ENCODE data around the gene SPDYE4.

Gene SPDYE4

DNA sequence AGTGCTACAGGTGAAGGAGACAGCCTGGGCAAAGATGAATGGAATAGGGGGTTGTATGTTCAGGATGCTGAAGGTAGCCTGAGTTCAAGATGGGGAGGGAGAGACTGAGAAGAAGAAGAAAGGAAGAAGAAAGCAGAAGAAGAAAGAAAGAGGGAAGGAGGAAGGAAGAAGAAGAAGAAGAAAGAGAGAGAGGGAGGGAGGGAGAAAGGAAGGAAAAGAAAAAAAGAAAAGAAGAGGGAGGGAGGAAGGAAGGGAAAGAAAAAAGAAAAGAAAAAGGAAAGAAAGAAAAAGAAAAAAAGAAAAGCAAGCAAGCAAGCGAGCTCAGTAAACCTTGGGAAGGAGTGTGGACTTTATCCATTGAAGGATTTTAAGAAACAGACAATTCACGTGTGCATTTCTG is 21.6 kb downstream of the SPDYE4 start:
- DNase-seq: no peak

DNA sequence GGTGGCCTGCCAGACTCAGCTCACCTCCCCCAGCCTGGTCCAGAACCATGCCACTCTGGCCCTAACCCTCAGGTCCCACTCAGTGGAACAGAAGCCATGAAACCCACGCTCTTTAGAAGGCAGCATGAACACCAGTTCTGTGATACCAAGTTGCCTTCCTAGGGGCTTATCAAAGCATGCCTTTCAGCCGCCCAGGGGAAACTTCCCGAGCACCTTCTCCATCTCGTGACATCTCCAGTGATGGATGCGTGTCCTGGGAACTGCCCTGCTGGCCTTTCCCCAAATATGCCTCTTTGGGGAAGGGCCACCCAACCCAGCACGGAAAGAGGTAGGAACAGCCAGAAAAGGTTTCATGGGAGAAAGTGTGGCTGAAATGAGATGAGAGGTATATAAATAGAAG is 22.0 kb downstream of the SPDYE4 start:
- DNase-seq: no peak

DNA sequence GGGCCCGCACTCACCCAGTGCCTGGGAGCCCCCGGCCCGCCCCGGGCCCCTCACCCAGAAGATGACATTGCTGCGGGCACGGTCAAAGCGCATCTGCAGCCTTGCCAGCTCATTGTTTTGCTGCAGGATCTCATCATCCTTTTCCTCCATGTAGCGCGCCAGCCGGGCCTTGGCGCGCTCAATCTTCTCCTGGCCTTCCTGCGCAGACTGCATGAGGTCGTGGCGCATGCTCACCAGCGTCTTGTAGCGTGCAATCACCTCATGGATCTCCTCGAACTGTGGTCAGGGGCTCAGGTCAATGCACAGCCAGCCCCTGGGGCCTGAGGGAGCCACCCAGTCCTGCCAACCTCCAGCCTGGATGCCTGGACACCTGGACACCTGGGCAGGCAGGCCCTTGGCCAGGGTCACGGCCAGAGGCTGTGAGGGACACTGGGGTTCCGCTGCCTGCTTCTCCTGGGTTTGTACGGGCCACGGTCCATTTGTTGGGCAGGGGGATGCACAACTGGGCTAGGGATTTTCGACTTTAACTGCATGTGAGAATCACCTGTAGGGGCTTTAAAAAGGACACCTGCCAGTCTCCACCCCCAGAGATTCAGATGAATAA is 22.9 kb downstream of the SPDYE4 start:
- no peak for DNase-seq

DNA sequence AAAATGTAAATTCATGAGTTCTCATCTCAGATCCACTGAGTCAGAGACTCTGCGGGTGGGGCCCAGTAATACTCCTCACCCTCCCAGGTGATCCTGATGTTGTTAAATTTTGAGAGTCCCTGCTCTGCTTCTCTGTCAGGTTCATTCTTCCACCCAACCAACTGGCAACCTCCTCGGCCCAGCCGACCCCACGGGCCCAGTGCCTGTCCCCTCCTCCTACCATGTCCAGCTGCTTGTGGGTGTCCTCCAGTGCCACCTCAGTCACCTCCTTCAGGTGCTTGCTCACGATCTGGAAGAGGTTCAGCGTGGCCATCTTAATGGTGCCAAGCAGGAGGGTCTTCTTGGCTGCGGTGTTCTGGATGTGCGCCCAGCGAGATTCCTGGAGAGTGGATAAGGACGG is 23.5 kb downstream of the SPDYE4 start:
- no peak for DNase-seq

DNA sequence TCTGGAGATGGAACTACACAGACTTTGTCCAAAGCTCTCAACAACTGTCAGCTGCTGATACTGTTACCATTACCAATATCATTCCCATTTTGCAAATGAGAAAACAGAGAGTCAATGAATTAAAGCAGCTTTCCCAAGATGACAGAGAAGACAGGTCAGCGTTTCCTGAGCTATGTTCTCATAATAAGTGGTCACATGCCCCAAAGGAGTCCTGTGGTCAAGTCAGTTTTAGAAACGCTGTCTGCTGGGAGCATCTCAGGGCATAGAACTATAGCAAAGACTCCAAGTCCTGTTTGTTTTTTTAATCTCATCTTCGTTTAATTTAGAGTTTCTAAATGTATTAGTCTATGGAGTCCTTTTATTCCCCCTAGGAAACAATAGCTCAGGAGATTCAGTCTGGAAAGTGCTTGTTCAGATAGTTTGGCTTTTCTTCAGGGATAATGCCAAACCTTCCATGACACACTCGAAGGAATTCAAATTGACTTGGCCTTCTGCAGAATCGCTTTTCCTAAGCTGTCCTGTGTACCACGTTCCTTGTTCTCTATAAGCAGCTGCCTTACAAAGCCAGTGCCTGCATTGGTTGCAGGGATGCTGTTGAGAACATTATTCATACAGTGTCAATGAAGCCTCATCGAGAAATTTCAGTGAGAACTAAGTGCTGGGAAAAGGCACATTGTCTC is 25.8 kb downstream of the SPDYE4 start:
- DNase-seq: no peak

DNA sequence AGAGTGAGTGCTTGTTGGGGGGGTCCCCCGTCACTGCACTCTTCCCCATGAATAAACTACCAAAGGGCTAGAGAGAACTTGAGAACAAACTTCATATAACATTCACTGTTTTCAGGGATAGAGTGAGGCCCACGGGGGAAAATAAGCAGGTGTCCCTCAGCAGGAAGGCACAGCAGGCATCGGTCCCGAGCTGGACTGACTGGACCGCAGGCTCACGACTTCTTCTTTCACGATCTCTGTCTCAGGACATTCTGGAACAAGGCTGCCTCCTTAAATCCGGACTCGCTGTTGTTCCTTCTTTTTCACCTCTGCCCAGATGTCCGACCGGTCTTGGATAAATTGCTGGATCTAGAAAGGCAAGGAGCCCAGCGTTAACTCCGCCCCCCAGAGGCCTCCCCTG is 28.5 kb downstream of the SPDYE4 start:
- DNase-seq: no peak

DNA sequence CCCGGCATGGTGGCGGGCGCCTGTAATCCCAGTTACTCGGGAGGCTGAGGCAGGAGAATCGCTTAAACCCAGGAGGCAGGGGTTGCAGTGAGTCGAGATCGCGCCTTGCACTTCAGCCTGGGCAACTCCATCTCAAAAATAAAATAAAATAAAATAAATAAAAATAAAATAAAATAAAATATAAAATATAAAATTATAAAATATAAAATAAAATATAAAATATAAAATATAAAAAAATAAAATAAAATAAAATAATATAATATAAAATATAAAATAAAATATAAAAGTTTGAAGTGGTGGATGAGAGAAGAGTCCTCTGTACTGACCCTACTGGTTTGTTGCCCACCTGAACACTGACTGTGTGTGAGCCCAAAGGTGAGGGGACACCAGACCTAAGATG is 28.9 kb downstream of the SPDYE4 start:
- DNase-seq: no peak

DNA sequence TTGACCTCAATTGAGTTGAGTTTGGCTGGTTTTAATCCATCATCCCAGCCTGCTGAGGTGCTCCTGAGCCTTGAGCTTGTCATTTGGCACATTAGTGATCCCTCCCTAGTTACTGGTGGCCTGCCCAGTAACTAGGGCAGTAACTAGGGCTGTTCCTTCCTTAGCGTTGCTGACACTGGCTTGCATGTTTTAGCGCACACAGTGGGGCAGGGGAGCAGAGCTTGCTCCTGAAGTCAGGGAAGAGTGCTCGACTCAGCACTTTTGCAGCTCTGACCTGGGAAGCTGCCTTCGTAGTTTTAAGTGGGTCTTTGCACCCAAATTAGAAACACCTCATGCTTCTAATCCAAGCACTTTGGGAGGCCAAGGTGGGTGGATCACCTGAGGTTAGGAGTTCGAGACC is 29.4 kb downstream of the SPDYE4 start:
- DNase-seq: no peak

DNA sequence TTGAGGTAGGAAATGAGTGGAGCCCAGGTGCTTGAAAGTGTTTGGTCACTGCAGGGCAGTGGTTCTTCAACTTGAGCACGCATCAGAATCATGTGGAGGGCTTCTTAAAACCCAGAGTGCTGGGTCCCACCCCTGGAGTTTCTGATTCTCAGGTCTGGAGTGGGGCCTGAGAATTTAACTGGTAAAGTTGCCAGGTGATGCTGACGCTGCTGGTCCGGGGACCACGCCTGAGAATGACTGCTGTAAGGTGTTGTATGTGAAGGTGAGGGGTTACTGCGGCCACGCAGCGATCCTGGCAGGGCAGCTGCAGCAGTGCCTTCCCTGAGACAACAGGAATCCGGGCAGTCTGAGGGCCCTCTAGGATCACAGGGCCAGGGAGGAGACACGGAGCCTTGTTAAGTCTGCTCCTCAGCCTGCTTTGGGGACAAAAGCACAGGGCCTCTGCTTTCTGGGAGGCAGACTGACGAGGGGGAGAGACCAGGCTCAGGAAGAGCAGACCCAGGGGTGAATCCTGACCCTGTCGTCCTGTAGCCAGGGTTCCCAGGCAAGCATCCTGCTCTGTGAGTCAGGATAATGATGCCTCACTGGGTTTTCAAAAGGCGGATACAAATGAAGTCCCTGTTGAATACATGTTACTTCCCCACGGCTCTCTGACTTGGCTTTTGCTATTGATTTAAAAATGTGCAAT is 30.0 kb downstream of the SPDYE4 start:
- no peak for DNase-seq

DNA sequence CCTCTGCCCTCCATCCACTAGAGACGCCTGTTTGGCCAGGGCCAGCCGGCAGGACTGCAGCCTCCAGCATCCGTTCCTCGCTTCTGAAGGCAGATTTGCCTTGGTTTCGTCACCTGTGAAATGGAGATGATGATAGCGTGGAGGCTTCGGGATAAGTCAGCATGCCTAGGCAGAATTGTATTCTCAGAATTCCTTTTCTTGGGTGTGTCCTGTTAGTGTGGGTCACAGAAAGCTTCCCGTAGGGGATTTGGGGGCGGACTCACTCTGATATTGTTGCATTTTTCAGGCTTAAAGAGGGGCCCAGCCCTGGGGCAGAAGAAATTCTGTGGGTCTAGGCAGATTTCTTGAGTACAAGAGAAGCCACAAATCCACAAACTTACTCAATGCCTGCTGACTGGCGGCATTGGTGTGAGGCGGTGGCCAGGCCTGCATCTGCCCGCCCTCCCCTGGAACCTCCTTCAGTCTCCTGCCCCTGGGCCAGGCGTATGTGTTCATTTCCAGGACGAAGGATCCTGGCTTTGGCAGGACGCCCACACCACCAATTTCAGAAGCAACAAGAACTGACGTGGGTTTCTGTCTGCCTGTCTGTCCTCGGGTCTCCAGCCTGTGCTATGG is 31.3 kb downstream of the SPDYE4 start:
- no peak for DNase-seq

DNA sequence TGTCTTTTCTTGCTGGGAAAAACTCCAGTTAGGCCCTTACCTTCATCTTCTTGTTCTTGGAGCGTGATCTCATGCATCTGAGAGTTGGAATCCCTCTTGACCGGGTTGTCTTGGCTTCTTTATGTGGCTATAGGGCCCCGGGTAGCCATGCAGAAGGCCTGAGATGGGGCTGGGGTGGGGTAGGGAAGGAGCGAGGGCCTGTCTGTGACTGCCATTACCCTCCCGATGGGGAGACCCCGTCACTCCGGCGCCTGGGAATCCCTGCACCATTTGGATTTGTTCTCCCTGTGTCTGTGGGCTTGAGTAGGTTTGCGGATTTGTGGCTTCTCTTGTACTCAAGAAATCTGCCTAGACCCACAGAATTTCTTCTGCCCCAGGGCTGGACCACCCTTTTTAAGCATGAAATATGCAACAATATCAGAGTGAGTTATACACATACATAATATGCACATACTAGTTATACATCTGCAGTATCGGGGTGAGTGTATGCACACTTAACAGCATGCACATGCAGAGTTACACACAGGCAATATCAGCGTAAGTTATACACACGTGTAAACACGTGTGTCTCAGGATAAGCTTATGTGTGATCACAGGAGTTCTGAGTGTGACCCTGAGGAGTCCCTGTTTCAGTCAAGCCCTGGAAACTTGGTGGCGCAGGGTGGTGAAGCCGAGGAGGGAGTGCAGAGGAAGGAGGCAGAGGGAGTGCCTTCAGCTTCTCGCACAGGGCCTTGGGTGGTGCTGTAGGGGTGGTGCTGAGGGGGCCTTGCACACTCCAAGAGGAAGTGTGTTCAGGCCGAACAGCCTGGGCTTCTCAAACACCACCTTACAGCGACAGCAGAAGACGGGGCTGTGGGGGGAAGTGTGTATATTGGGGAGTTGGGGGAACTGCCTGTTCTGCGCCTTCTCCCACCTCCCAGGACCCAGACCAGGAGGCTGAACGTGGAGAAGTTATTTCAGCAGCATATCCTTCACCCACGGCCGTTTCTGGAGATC is 32.2 kb downstream of the SPDYE4 start:
- no peak for DNase-seq

DNA sequence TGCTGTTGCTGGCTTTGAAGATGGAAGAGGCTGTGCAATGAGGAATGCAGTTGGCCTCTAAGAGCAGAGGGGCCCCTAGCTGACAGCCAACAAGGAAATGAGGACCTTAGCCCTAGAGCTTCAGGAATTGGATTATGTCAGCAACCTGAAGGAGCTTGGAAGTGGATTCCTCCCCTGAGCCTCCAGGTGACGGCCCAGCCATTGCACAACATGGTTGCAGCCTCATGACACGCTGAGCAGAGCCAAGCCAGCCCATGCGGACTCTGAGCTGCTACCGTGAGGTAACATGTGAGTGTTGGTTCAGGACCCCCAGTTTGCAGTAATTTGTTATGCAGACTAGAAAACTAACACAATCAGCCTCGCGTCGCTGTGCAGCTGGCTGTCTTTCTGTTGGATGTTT is 33.9 kb downstream of the SPDYE4 start:
- DNase-seq: no peak

DNA sequence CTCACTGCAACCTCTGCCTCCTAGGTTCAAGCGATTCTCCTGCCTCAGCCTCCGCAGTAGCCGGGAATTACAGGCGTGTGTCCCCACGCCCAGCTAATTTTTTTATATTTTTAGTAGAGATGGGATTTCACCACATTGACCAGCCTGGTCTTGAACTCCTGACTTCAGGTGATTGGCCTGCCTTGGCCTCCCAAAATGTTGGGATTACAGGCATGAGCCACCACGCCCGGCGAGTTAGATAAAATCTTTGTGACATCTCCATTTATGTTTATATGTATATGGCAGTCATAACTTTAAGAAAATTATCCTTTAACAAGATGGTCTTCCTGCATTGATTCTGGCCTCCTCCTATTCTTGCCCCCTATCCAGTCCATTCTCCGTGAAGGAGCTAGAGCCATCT is 37.8 kb downstream of the SPDYE4 start:
- DNase-seq: no peak

DNA sequence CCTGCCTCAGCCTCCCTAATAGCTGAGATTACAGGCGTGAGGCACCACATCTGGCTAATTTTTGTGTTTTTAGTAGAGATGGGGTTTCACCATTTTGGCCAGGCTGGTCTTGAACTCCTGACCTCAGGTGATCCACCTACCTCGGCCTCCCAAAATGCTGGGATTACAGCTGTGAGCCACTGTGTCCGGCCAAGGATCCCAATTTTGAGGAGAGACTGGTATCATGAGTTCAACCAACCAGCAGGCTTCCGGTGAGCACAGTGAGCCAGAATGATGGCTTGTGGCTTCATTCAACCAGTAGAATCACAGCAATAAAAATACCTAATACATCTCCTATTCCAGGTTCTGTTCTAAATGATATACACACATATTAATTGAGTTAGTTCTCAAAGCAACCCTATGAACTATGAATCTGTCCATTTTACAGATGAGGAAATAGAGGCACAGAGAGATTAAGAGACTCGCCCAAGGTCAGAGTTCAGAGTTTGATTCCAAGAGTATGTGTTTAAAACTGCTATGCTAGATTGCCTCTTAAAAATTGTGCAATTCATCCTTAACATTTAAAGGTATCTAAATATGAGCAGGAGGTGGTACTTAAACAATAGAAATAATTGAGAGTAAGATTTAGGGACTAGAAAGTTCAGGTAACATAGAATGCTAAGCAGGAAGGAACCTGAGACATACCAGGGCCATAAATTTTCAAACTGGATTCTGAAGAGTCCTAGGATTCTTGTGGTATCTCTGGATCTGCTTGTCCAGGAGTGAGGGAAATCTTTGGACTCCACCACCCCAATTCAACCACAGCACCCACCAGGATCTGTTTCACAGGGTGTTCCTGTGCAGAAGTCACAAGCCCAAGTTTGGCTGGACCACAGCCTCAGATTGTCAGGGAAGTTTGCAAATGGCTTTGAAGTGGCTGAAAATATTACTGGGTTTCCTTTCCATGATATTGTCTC is 38.8 kb downstream of the SPDYE4 start:
- DNase-seq: no peak

DNA sequence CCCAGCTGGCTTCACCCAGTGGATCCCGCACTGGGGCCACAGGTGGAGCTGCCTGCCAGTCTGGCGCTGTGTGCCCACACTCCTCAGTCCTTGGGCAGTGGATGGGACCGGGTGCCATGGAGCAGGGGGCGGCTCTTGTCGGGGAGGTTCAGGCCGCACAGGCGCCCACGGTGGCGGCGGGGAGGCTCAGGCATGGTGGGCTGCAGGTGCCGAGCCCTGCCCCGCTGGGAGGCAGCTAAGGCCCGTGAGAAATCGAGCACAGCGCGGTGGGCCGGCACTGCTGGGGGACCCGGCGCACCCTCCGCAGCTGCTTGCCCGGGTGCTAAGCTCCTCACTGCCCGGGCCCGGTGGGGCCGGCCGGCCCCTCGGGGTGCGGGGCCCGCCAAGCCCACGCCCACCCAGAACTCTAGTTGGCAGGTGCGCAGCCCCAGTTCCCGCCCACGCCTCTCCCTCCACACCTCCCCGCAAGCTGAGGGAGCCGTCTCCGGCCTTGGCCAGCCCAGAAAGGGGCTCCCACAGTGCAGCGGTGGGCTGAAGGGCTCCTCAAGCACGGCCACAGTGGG is 40.3 kb downstream of the SPDYE4 start:
- no peak for DNase-seq

DNA sequence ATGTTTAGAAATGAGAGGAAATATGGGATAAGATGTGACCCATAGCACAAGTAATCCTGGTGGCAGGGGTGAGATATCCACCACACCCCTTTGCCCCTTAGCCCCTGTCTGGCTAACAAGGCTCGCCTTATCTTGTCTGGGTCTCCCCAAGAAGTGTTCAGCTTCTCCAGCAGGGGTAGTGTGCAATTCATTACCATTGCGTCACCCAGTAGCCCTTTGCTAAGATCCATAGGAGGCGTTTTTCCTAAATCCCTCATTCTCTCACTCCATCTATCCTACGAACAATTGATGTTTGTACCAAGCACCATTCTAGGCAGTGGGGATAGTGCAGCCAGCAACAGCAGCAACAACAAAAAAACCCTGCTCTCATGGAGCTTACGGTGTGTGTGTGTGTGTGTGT is 44.5 kb downstream of the SPDYE4 start:
- DNase-seq: no peak

DNA sequence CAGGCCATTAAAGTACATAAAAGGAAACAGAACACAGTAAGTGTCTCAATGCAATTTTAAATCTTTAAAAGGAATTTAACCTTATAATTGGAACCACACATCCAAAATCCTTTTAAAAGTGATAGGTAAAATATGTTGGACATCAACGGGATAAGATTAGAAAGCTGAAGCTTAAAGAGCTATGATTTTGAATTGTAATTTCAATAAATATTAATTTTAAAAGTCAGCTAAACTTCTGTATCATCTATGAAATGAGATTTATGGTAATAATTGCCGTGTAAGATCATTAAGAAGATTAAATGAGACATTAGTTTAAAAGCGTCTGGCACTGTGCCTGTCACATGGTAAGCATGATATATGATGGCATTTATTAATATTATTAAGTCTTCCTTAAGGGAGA is 45.0 kb downstream of the SPDYE4 start:
- DNase-seq: no peak

DNA sequence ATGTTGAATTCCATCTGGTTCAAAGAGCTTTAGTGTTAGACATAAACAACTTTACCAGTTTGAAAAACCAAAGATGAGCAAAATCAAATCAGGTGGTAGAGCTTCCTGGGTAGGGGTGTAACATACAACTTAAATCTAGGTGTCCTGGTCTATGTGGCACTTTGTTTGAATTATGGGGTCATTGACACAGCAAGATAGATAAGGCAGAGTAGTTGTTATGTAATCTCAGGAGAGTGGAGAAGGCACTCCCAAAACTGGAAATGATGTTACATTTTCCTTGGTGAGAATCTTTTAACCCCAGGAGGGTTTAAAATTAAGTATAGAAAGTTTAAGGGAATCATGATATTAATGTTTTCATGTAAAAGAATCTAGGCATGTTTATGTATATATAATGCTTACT is 45.6 kb downstream of the SPDYE4 start:
- DNase-seq: no peak

DNA sequence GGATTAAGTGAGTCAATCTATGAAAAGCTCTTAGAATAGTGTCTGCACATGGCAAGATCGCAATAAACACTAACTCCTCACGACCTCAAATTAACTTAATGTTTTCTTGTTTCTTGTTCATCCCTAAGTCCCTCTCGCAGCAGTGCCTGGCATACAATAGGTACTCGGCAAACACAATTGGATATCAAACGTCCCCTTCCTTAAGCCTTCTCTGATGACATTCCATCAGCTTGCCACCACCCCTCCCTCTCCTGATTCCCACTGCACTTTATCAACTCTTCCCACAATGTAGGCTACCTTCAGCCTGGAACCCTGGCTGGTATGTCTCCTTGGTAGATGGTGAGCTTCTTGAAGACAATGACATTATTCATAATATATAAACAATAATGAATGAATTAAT is 47.1 kb downstream of the SPDYE4 start:
- DNase-seq: no peak

DNA sequence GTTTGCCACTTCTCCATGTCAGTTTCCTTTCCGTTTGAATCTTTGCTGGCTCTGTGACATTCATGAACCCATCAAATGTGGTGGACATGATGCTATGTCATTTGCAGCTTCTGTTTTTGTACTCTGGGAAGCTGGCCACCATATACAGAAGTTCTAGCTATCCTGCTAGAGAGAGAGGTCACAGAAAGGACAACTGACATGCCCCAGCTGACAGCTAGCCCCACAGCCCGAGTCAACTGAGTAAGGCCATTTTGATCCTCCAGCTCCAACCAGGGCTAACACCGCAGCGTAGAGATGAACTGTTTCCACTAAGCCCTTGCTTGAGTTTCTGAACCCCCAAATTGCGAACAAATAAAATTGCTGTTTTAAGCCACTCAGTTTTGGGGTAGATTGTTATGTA is 47.5 kb downstream of the SPDYE4 start:
- no peak for DNase-seq

DNA sequence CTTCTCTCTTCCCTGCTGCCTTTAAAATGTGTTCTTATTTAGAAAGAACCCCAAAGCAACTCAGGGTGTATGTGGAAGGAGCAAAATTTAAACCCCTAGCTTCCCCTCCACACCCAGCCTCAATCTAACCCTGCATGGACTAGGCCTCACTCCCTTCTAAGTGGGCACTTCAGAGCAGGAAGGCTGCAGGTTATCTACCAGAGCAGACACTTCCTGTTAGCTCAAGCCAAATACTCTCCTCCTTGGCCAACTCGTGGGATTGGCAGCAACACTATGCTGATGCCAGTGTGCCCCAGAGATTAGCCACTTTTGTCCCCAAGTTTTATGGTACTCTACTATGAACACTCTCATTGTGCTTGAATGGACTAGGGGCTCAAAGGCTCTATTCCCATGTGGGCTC is 49.3 kb downstream of the SPDYE4 start:
- no peak for DNase-seq

Data from kidney glomerular epithelial cell (primary cell).